HEK293 (cell line): Measurements from ENCODE around the gene GCSAM.
A peak's percentile ranks its signal among the peaks of the same experiment; 100 is the strongest.

Source experiments
- CTCF ChIA-PET: fragments of 350-600 bp; formaldehyde crosslinking; extraction: SDS; loops from one replicate; lab custom pipeline; 2021; ENCODE audit warnings: antibody characterized with exemption; lab: Yijun Ruan, JAX
- POLR2A ChIA-PET: fragments of 300-600 bp; formaldehyde crosslinking; extraction: SDS; loops from one replicate; lab custom pipeline; 2020; ENCODE audit warnings: antibody characterized with exemption, inconsistent platforms; lab: Yijun Ruan, JAX
- H3K27ac ChIP-seq: fragments of 200-500 bp; sonication (Bioruptor generic); 2 replicates; pipeline ENCODE4 v1.5.1; 2014; ENCODE audit warnings: low read depth, low read length, control low read depth, inconsistent platforms; ENCODE audit errors: extremely low read depth
- H3K36me3 ChIP-seq, 2 experiments: fragments of 200-500 bp in 1 of 2; sonication (Bioruptor generic) in 1 of 2; 1 replicate in 1 of 2; 2 replicates in 1 of 2; pipeline ENCODE4 v1.5.1; 2014 to 2017; ENCODE audit warnings: inconsistent platforms in 2 of 2, low read length in 2 of 2; ENCODE audit not compliant: control insufficient read depth in 2 of 2, insufficient read depth in 1 of 2
- H3K4me1 ChIP-seq: fragments of 200-500 bp; sonication (Bioruptor generic); 2 replicates; pipeline ENCODE4 v1.5.1; 2014; ENCODE audit warnings: mild to moderate bottlenecking, low read length, inconsistent platforms; ENCODE audit not compliant: control insufficient read depth, insufficient read depth
- H3K4me3 ChIP-seq: 2 replicates; pipeline ENCODE4 v1.5.1; 2011; ENCODE audit warnings: low read depth, mild to moderate bottlenecking, control low read depth, low read length, moderate library complexity
- H3K9me3 ChIP-seq: fragments of 200-500 bp; sonication (Bioruptor generic); 2 replicates; pipeline ENCODE4 v1.5.1; 2014; ENCODE audit warnings: low read depth, low read length, inconsistent platforms; ENCODE audit not compliant: control insufficient read depth, insufficient read depth
- ATF2 ChIP-seq: fragments of 450-650 bp; formaldehyde crosslinking; IDR thresholded peaks from 2 replicates; pipeline ENCODE4 v1.5.1; 2016; ENCODE audit warnings: missing biosample characterization, missing genetic modification characterization, low read depth
- GLIS1 ChIP-seq: fragments of 450-650 bp; formaldehyde crosslinking; IDR thresholded peaks from 2 replicates; pipeline ENCODE4 v1.5.1; 2016; ENCODE audit warnings: missing biosample characterization, missing genetic modification characterization
- KLF9 ChIP-seq: fragments of 450-650 bp; formaldehyde crosslinking; IDR thresholded peaks from 2 replicates; pipeline ENCODE4 v1.5.1; 2016; ENCODE audit warnings: missing biosample characterization, missing genetic modification characterization, low read depth
- OSR2 ChIP-seq: fragments of 450-650 bp; formaldehyde crosslinking; IDR thresholded peaks from 2 replicates; pipeline ENCODE4 v1.5.1; 2016; ENCODE audit warnings: missing biosample characterization, missing genetic modification characterization
- PRDM10 ChIP-seq: fragments of 450-650 bp; formaldehyde crosslinking; IDR thresholded peaks from 2 replicates; pipeline ENCODE4 v1.5.1; 2016; ENCODE audit warnings: missing biosample characterization, missing genetic modification characterization
- SCRT1 ChIP-seq: fragments of 450-650 bp; formaldehyde crosslinking; IDR thresholded peaks from 2 replicates; pipeline ENCODE4 v1.5.1; 2016; ENCODE audit warnings: missing biosample characterization, missing genetic modification characterization, borderline replicate concordance
- SP7 ChIP-seq: fragments of 450-650 bp; formaldehyde crosslinking; IDR thresholded peaks from 2 replicates; pipeline ENCODE4 v1.5.1; 2016; ENCODE audit warnings: missing biosample characterization, missing genetic modification characterization
- ZBTB1 ChIP-seq: fragments of 450-650 bp; formaldehyde crosslinking; IDR thresholded peaks from 2 replicates; pipeline ENCODE4 v1.5.1; 2016; ENCODE audit warnings: missing biosample characterization, missing genetic modification characterization
- ZBTB10 ChIP-seq: fragments of 450-650 bp; formaldehyde crosslinking; IDR thresholded peaks from 2 replicates; pipeline ENCODE4 v1.5.1; 2016; ENCODE audit warnings: missing biosample characterization, missing genetic modification characterization
- ZBTB17 ChIP-seq: fragments of 450-650 bp; formaldehyde crosslinking; IDR thresholded peaks from 2 replicates; pipeline ENCODE4 v1.5.1; 2016; ENCODE audit warnings: missing biosample characterization, missing genetic modification characterization
- ZBTB20 ChIP-seq: fragments of 450-650 bp; formaldehyde crosslinking; IDR thresholded peaks from 2 replicates; pipeline ENCODE4 v1.5.1; 2016; ENCODE audit warnings: missing biosample characterization, missing genetic modification characterization
- ZBTB7A ChIP-seq: fragments of 450-650 bp; formaldehyde crosslinking; IDR thresholded peaks from 2 replicates; pipeline ENCODE4 v1.5.1; 2016; ENCODE audit warnings: low read depth, missing biosample characterization, missing genetic modification characterization
- ZNF16 ChIP-seq: fragments of 450-650 bp; formaldehyde crosslinking; IDR thresholded peaks from 2 replicates; pipeline ENCODE4 v1.5.1; 2016; ENCODE audit warnings: low read depth, missing biosample characterization, missing genetic modification characterization
- ZNF174 ChIP-seq: fragments of 450-650 bp; formaldehyde crosslinking; IDR thresholded peaks from 2 replicates; pipeline ENCODE4 v1.5.0; 2017; ENCODE audit warnings: missing biosample characterization, mild to moderate bottlenecking, missing genetic modification characterization
- ZNF214 ChIP-seq: fragments of 450-650 bp; formaldehyde crosslinking; IDR thresholded peaks from 2 replicates; pipeline ENCODE4 v1.5.1; 2017; ENCODE audit warnings: missing biosample characterization, mild to moderate bottlenecking, missing genetic modification characterization, borderline replicate concordance
- ZNF248 ChIP-seq: fragments of 450-650 bp; formaldehyde crosslinking; IDR thresholded peaks from 2 replicates; pipeline ENCODE4 v1.5.1; 2017; ENCODE audit warnings: missing biosample characterization, missing genetic modification characterization
- ZNF292 ChIP-seq: fragments of 450-650 bp; formaldehyde crosslinking; IDR thresholded peaks from 2 replicates; pipeline ENCODE4 v1.5.1; 2016; ENCODE audit warnings: low read depth, missing biosample characterization, missing genetic modification characterization, borderline replicate concordance
- ZNF362 ChIP-seq: fragments of 450-650 bp; formaldehyde crosslinking; IDR thresholded peaks from 2 replicates; pipeline ENCODE4 v1.5.1; 2016; ENCODE audit warnings: missing biosample characterization, missing genetic modification characterization
- ZNF366 ChIP-seq: fragments of 450-650 bp; formaldehyde crosslinking; conservative IDR thresholded peaks from 2 replicates; pipeline ENCODE4 v1.5.1; 2016; ENCODE audit warnings: missing biosample characterization, missing genetic modification characterization
- ZNF416 ChIP-seq: fragments of 450-650 bp; formaldehyde crosslinking; IDR thresholded peaks from 2 replicates; pipeline ENCODE4 v1.5.1; 2016; ENCODE audit warnings: missing biosample characterization, missing genetic modification characterization
- ZNF426 ChIP-seq: fragments of 450-650 bp; formaldehyde crosslinking; IDR thresholded peaks from 2 replicates; pipeline ENCODE4 v1.5.1; 2017; ENCODE audit warnings: missing biosample characterization, missing genetic modification characterization, mild to moderate bottlenecking, inconsistent platforms, moderate library complexity
- ZNF639 ChIP-seq: fragments of 450-650 bp; formaldehyde crosslinking; IDR thresholded peaks from 2 replicates; pipeline ENCODE4 v1.5.1; 2016; ENCODE audit warnings: missing biosample characterization, missing genetic modification characterization
- ZNF701 ChIP-seq: fragments of 450-650 bp; formaldehyde crosslinking; IDR thresholded peaks from 2 replicates; pipeline ENCODE4 v1.5.1; 2016; ENCODE audit warnings: missing biosample characterization, missing genetic modification characterization
- ZNF768 ChIP-seq: fragments of 450-650 bp; formaldehyde crosslinking; IDR thresholded peaks from 2 replicates; pipeline ENCODE4 v1.5.1; 2018; ENCODE audit warnings: missing biosample characterization, mild to moderate bottlenecking, missing genetic modification characterization
- ZNF777 ChIP-seq: fragments of 450-650 bp; formaldehyde crosslinking; IDR thresholded peaks from 2 replicates; pipeline ENCODE4 v1.5.1; 2017; ENCODE audit warnings: missing biosample characterization, missing genetic modification characterization, borderline replicate concordance
- ZNF785 ChIP-seq: fragments of 450-650 bp; formaldehyde crosslinking; IDR thresholded peaks from 2 replicates; pipeline ENCODE4 v1.5.1; 2016; ENCODE audit warnings: missing biosample characterization, missing genetic modification characterization
- ZNF837 ChIP-seq: fragments of 450-650 bp; formaldehyde crosslinking; IDR thresholded peaks from 2 replicates; pipeline ENCODE4 v1.5.1; 2016; ENCODE audit warnings: missing biosample characterization, missing genetic modification characterization

GCSAM gene

GRCh38 chr3:112109322-112109721 is 23.7 kb downstream of the GCSAM start:
- TF ChIP-seq SCRT1 (tag by site-specific recombination) (no peak), ZNF768 (tag by site-specific recombination) (no peak), ZBTB1 (tag by site-specific recombination) (no peak), PRDM10 (tag by site-specific recombination) (peak; percentile 18; the same call in 1 of the 2 replicates), ZBTB20 (tag by site-specific recombination) (no peak), ZBTB10 (tag by site-specific recombination) (no peak), ZNF416 (no peak), ZNF366 (tag by site-specific recombination) (peak; percentile 29; the same call in 1 of the 2 replicates), ZNF362 (tag by site-specific recombination) (no peak), ZNF777 (tag by site-specific recombination) (no peak), SP7 (tag by site-specific recombination) (0 out of 2 replicates have a peak, but pooled peaks have one; percentile 34), ZNF426 (tag by site-specific recombination) (no peak), ZNF16 (tag by site-specific recombination) (no peak), ZNF248 (tag by site-specific recombination) (no peak), ZBTB17 (peak; percentile 47; the same call in 1 of the 2 replicates), ZNF785 (tag by site-specific recombination) (no peak), OSR2 (peak; percentile 60), ZNF837 (tag by site-specific recombination) (no peak), ZNF174 (no peak), ATF2 (no peak), ZBTB7A (tag by site-specific recombination) (no peak), ZNF214 (tag by site-specific recombination) (no peak), KLF9 (no peak), ZNF701 (tag by site-specific recombination) (no peak), GLIS1 (peak; percentile 17; the same call in 1 of the 2 replicates), ZNF639 (no peak), ZNF292 (tag by site-specific recombination) (no peak)
- Histone ChIP-seq H3K4me3 (no peak overlapping the region), H3K27ac (no peak overlapping the region), H3K36me3 (peaks cover 0 to 55% of the 10 kb centered on the region in 2 experiments; a peak in 2 of 3 replicates), H3K9me3 (no peaks in the 10 kb centered on the region), H3K4me1 (no peaks in the 10 kb centered on the region)
- CTCF ChIA-PET, result interaction anchor here (1.3 kb wide), 1 partner anchor 422 kb away, joined by 4 read pairs; no protein-coding TSS in a partner anchor
- POLR2A ChIA-PET, result no interaction called here
